ENCODE measurements around the gene FREY1. TPM values are rescaled to one million over a fixed set of nuclear protein-coding genes. Genes with fewer than 3 reads are reported as not detected.
A peak's percentile ranks its signal among the peaks of the same experiment; 100 is the strongest.

FREY1 gene
- total and polyA plus RNA-seq, 2 of the 4 experiments (the other 2 are of a cell fraction): 0.21 TPM; not detected in 1

DNA sequence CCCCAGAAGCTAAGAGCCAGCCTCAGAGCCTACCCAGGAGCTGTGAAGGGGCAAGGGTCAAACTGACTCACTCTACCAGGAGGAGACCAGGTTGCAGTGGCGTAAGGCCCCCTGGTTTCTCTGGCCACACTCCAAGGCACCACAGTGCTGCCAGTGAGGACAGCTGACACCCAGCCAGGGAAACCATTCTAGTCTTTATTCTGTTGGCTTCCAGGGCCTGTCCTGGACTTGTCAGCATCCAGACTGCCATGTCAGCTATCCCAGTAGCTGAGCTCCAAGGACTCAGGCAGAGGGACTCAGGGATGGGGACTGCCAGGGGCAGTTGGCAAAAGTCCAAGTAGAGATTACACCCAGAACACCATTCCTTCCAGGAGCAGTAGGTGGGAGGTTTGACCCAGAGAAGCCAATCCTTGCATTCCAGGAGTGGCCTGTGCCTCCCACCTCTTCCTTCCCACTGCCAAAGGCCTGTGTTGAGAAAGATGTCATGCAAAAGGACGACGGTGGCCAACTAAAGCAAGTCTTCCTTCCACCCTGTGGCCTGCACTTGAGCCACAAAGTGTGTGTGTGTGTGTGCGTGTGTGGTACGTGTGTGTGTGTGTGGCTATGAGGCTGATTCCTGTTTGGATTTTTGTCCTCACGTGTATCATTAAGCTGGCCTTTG, 25.2 kb downstream of the FREY1 start:
- dilution Hi-C loops (cut with HindIII; ENCODE audit: low sequenced_read_pairs, unreplicated experiment): no loop called here
- Histone ChIP-seq H3K9me1 (ENCODE audit: insufficient read depth, low read length) (peaks cover 9% of the 10 kb centered on the region), H2BK15ac (ENCODE audit: low read depth, low read length) (no peak overlapping the region), H4K5ac (ENCODE audit: low read depth, low read length) (no peak overlapping the region), H2BK5ac (ENCODE audit: low read depth, low read length, poor library complexity, severe bottlenecking) (no peak overlapping the region), H2BK20ac (ENCODE audit: low read depth, low read length) (no peak overlapping the region), H3K4me3 (ENCODE audit: insufficient read depth, low read depth, low read length) (no peak overlapping the region), H3K79me1 (ENCODE audit: low read depth in 1 of 2, low read length in 2 of 2) (peaks cover 0 to 3% of the 10 kb centered on the region in 2 experiments; a peak in 1 of 4 replicates), H3K9me3 (ENCODE audit: control insufficient read depth, insufficient read depth, low read length) (no peaks in the 10 kb centered on the region), H2AK9ac (replicated peaks; ENCODE audit: low read depth, low read length, poor library complexity) (no peak overlapping the region), H4K20me1 (ENCODE audit: insufficient read depth, low read length) (peaks cover 24% of the 10 kb centered on the region), H3K4me1 (ENCODE audit: control insufficient read depth, insufficient read depth, low read length) (peaks cover 2% of the 10 kb centered on the region; the same call in 1 of the 2 replicates), H3K27ac (ENCODE audit: insufficient read depth, low read length) (no peak overlapping the region), H2AK5ac (ENCODE audit: low read depth, low read length) (no peak overlapping the region), H3K4me2 (ENCODE audit: low read depth, low read length) (no peak overlapping the region), H3K9ac (ENCODE audit: low read depth, low read length) (no peak overlapping the region), H3K18ac (ENCODE audit: low read depth, low read length) (no peak overlapping the region), H3K14ac (replicated peaks; ENCODE audit: low read depth, low read length) (no peak overlapping the region), H3K36me3 (ENCODE audit: control insufficient read depth, insufficient read depth, low read length) (peaks cover 31% of the 10 kb centered on the region), H4K91ac (ENCODE audit: insufficient read depth, low read depth, low read length) (no peak overlapping the region), H3K23ac (ENCODE audit: low read depth, low read length) (no peak overlapping the region), H2BK120ac (ENCODE audit: low read depth, low read length) (no peak overlapping the region), H4K8ac (ENCODE audit: low read depth in 2 of 2, low read length in 2 of 2) (no peak overlapping the region), H3K27me3 (ENCODE audit: control insufficient read depth, insufficient read depth, low read length) (peaks cover 11% of the 10 kb centered on the region; the same call in 1 of the 2 replicates), H3K4ac (ENCODE audit: low read depth, low read length) (no peak overlapping the region), H3K56ac (ENCODE audit: extremely low read depth, insufficient read depth, low read length) (no peak overlapping the region), H2AFZ (replicated peaks; ENCODE audit: low read length, poor library complexity) (peak overlapping the region; percentile 53)
- DNase-seq (no peak), ATAC-seq (ENCODE audit: low read depth) (no peak)
- TF ChIP-seq CHD1 (IDR thresholded peaks at IDR 0.05; ENCODE audit: low read depth, low read length): no peak
- CTCF ChIA-PET: no interaction called here
- no TSS peak for BruUV-seq (replicated peaks)
- POLR2A ChIA-PET (ENCODE audit: unreplicated experiment): no interaction called here
- in situ Hi-C loops (cut with MboI; ENCODE audit: low sequenced_read_pairs): no loop called here
- intact Hi-C loops (cut with micrococcal nuclease): no loop called here
- 80% methylated on average over 1 of the region's 6 CpGs; no CpG with 5 or more reads in 1 of the 2 experiments for WGBS, 2 experiments (ENCODE audit: extremely low coverage in 2 of 2, insufficient read length in 1 of 2)
